ENCODE measurements around the gene KCNJ15.

DNA sequence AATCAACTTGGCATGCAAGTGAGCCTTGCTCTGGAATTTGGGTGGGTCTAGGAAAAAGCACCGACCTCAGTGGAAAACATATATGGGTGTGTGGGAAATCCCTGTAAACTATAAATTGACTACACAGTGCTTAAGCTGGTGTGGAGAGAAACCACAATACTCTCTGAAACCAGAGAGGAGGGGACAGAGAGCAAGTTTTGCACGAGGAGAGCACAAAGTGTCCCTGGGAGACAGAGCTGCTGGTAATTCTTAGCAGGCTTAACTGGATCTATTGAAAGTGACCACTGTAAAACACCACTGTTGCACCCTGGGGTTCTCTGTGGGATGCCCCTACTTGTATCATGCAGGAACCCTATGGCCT lies 12.8 kb downstream of the KCNJ15 start:
- TF ChIP-seq CTCF (IDR thresholded peaks at IDR 0.05) (no peak), POLR2A (IDR thresholded peaks at IDR 0.05) (no peak), POLR2AphosphoS5 (IDR thresholded peaks at IDR 0.05) (no peak), EP300 (IDR thresholded peaks at IDR 0.05) (no peak)
